Cardiac muscle cell (in vitro differentiated cells and primary cell): ENCODE results near the gene HSPB7. TPM values are rescaled to one million over a fixed set of nuclear protein-coding genes. Genes with fewer than 3 reads are reported as not detected.
"Not testable (repeated sequence)": the region's sequence is repeated elsewhere in the genome, so short reads cannot be mapped to it uniquely, and the experiment has no call there.

Experiments used
- DNase-seq, 2 donors: peaks; one replicate each; pipeline versions ENCODE4 v3.0.0 to v3.0.0-alpha.2; 2010 to 2017; ENCODE audit warnings: low read depth in 1 of 2, low spot score in 1 of 2
- H3K27ac ChIP-seq: fragments of 200-600 bp; sonication (generic); 2 replicates; pipeline ENCODE4 v1.5.1; 2016
- H3K27me3 ChIP-seq: fragments of 200-600 bp; sonication (generic); 2 replicates; pipeline ENCODE4 v1.6.0; 2016; ENCODE audit warnings: control low read depth
- H3K36me3 ChIP-seq: fragments of 200-600 bp; sonication (generic); 2 replicates; pipeline ENCODE4 v1.5.1; 2016; ENCODE audit warnings: control low read depth
- H3K4me1 ChIP-seq: fragments of 200-600 bp; sonication (generic); 2 replicates; pipeline ENCODE4 v1.8.1; 2017; ENCODE audit warnings: low read depth, mild to moderate bottlenecking, mixed run types
- H3K4me3 ChIP-seq: fragments of 200-600 bp; sonication (generic); 2 replicates; pipeline ENCODE4 v1.5.1; 2016; ENCODE audit warnings: mild to moderate bottlenecking
- H3K9me3 ChIP-seq: fragments of 200-600 bp; sonication (generic); 2 replicates; pipeline ENCODE4 v1.5.1; 2017; ENCODE audit warnings: low read depth, mild to moderate bottlenecking, control low read depth
- CTCF ChIP-seq: IDR thresholded peaks from 2 replicates; pipeline ENCODE4 v1.5.1; 2012; ENCODE audit warnings: low read depth, mild to moderate bottlenecking, low read length
- polyA plus RNA-seq: library from polyadenylated mRNA; unstranded; fragments of >200 nt; fragmentation: Nextera tagmentation; extraction: Ambion mirVana; gene quantifications from 2 replicates; pipeline ENCODE4 v1.2.1, GENCODE V29; 2016
- total RNA-seq: library from RNA; depleted of rRNA; stranded (reverse); fragments of >200 nt; gene quantifications from 2 replicates; pipeline ENCODE4 v1.2.3, GENCODE V29; 2016

The HSPB7 gene
- total and polyA plus RNA-seq, 2 experiments from 2014 or later = 509 to 2,165 TPM

- DNase-seq = peak; percentile 23 to 95
- H3K4me3 ChIP-seq = peak overlapping the region; percentile 19
- H3K27ac ChIP-seq = peak overlapping the region; percentile 48
Observed at GRCh38 chr1:16026723-16027484, 9.1 kb upstream of the HSPB7 start.

GRCh38 chr1:16026302-16026701 is 8.5 kb upstream of the HSPB7 start:
- peaks cover 16% of the 10 kb centered on the region for H3K4me1 ChIP-seq
- not testable (repeated sequence) for H3K9me3 ChIP-seq, H3K27ac ChIP-seq, H3K36me3 ChIP-seq, H3K27me3 ChIP-seq, H3K4me3 ChIP-seq, DNase-seq

More at GRCh38 chr1:16026723-16027484, 9.1 kb upstream of the HSPB7 start:
- Histone ChIP-seq H3K4me1 (peaks cover 11% of the 10 kb centered on the region), H3K27me3 (no peaks in the 10 kb centered on the region), H3K9me3 (no peaks in the 10 kb centered on the region), H3K36me3 (no peaks in the 10 kb centered on the region)
- TF ChIP-seq CTCF = no peak

- no peak overlapping the region for H3K27ac ChIP-seq
- TF ChIP-seq CTCF = no peak
- no peaks in the 10 kb centered on the region for H3K9me3 ChIP-seq
- H3K4me1 ChIP-seq = peaks cover 40% of the 10 kb centered on the region
- no peak for DNase-seq
- no peak overlapping the region for H3K4me3 ChIP-seq
- H3K36me3 ChIP-seq = no peaks in the 10 kb centered on the region
- no peaks in the 10 kb centered on the region for H3K27me3 ChIP-seq
Observed at GRCh38 chr1:16023050-16023653, 5.3 kb upstream of the HSPB7 start.

- no peaks in the 10 kb centered on the region for H3K27me3 ChIP-seq
Observed at GRCh38 chr1:16022393-16022792, 4.5 kb upstream of the HSPB7 start.

GRCh38 chr1:16021681-16022080 is 3.8 kb upstream of the HSPB7 start, which contains the start of gene CLCNKA:
Gene CLCNKA, plus strand, starts transcription at chr1:16022036. Its CDS starts 584 bp downstream, at chr1:16022620.
- Histone ChIP-seq H3K9me3 (no peaks in the 10 kb centered on the region), H3K27ac (peak within 1 kb of the TSS; percentile 61), H3K27me3 (no peaks in the 10 kb centered on the region), H3K36me3 (no peaks in the 10 kb centered on the region), H3K4me3 (no peak within 1 kb of the TSS), H3K4me1 (peaks cover 37% of the 10 kb centered on the region)
- no peak for TF ChIP-seq CTCF
- DNase-seq = no peak

More at GRCh38 chr1:16022393-16022792, 4.5 kb upstream of the HSPB7 start:
- Histone ChIP-seq H3K9me3 (no peaks in the 10 kb centered on the region), H3K36me3 (no peaks in the 10 kb centered on the region), H3K4me1 (peaks cover 39% of the 10 kb centered on the region), H3K27ac (peak overlapping the region; percentile 61), H3K4me3 (no peak overlapping the region)
- TF ChIP-seq CTCF = no peak
- DNase-seq = no peak

- H3K27me3 ChIP-seq, H3K9me3 ChIP-seq, H3K36me3 ChIP-seq, DNase-seq, H3K4me3 ChIP-seq: not testable (repeated sequence)
- peaks cover 44% of the 10 kb centered on the region for H3K4me1 ChIP-seq
- H3K27ac ChIP-seq = peak overlapping the region; percentile 100
Observed at GRCh38 chr1:16020878-16021277, 3.0 kb upstream of the HSPB7 start.
